SK-N-MC (cell line): ENCODE data around the gene KIAA1217.

Source experiments
- EZH2 ChIP-seq: fragments of 200-600 bp; sonication (generic); IDR thresholded peaks from one replicate; pipeline ENCODE4 v1.6.1; 2017; ENCODE audit warnings: antibody characterized with exemption
- POLR2AphosphoS5 ChIP-seq: IDR thresholded peaks from 2 replicates; pipeline ENCODE4 v1.6.1; 2012; ENCODE audit warnings: mild to moderate bottlenecking, low read depth, low read length, borderline replicate concordance

- TF ChIP-seq EZH2 = no peak
- no peak for TF ChIP-seq POLR2AphosphoS5
These were observed 206.7 kb downstream of the KIAA1217 start for GRCh38 chr10:24415455-24416125.
